HEK293T (cell line): ENCODE results near the gene TBC1D8.

Source experiments
- BHLHE40 ChIP-seq: fragments of 450-650 bp; IDR thresholded peaks from 2 replicates; pipeline ENCODE4 v1.6.1; 2016; ENCODE audit warnings: mild to moderate bottlenecking, moderate library complexity, borderline replicate concordance
- NFRKB ChIP-seq: fragments of 450-650 bp; IDR thresholded peaks from 2 replicates; pipeline ENCODE4 v1.6.1; 2016; ENCODE audit warnings: mild to moderate bottlenecking, moderate library complexity

DNA sequence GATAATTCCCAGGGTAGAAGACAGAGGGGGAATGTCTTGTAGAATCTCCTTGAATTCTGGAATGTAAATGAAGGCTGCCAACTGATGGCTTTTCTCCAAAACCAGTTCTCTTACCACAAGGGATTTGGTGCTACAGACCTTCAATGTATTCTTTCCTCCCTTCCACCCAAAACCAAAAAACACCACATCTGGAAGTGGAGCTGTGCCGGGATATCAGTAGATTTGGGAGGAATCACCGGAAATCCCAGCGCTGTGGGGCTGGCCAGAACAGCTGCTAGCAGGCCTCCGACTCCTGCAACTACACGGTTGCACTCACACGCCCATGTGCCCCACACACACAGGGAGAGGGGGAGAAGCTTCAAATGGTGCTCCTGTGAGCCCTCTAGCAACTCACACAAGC is 103.4 kb downstream of the TBC1D8 start:
- TF ChIP-seq NFRKB (no peak), BHLHE40 (no peak)
